Esophagus muscularis mucosa (tissue), 4 donors: ENCODE data around the gene LINC00632.

Experiments
- EP300 ChIP-seq: sonication (generic); formaldehyde crosslinking; IDR thresholded peaks from one replicate; pipeline ENCODE4 v1.6.1; 2017; ENCODE audit warnings: antibody characterized with exemption
- POLR2A ChIP-seq: fragments of 450-650 bp; IDR thresholded peaks from one replicate; pipeline ENCODE4 v1.6.1; 2017; ENCODE audit warnings: antibody characterized with exemption, moderate library complexity, mild to moderate bottlenecking, low read depth
- POLR2AphosphoS5 ChIP-seq, 2 donors: sonication (generic); formaldehyde crosslinking; IDR thresholded peaks; one replicate each; pipeline ENCODE4 v1.6.1; 2017; ENCODE audit warnings: antibody characterized with exemption in 2 of 2
- TF ChIP-seq, protein P1 (sequence below), 3 experiments: fragments of 200-600 bp in 2 of 3; fragments of 450-650 bp in 1 of 3; sonication (generic) in 2 of 3; IDR thresholded peaks; one replicate each; pipeline ENCODE4 v1.5.1; 2017 to 2019; ENCODE audit warnings: antibody characterized with exemption in 3 of 3, mild to moderate bottlenecking in 2 of 3, moderate library complexity in 1 of 3

DNA sequence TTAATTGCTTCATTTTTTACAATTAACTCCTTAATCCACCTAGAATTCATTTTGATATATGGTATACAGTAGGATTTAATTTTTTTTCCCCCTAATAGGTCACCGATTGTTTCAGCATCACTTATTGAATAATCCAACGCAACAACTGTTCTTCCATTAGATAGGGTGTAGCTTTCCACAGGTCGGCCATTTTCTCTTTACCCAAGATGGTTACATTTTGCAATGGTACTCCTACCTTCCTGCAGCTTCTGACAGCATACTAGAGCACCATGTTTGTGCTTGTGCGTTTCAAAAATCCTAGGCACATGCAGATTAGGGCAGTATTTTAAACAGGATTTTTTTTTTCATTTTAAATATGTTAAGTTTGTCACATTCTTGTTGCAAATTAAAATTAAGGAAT is 2.3 kb downstream of the LINC00632 start:
- TF ChIP-seq, protein P1, sequence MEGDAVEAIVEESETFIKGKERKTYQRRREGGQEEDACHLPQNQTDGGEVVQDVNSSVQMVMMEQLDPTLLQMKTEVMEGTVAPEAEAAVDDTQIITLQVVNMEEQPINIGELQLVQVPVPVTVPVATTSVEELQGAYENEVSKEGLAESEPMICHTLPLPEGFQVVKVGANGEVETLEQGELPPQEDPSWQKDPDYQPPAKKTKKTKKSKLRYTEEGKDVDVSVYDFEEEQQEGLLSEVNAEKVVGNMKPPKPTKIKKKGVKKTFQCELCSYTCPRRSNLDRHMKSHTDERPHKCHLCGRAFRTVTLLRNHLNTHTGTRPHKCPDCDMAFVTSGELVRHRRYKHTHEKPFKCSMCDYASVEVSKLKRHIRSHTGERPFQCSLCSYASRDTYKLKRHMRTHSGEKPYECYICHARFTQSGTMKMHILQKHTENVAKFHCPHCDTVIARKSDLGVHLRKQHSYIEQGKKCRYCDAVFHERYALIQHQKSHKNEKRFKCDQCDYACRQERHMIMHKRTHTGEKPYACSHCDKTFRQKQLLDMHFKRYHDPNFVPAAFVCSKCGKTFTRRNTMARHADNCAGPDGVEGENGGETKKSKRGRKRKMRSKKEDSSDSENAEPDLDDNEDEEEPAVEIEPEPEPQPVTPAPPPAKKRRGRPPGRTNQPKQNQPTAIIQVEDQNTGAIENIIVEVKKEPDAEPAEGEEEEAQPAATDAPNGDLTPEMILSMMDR (IDR thresholded peaks at IDR 0.05) = no peak
- no peak for TF ChIP-seq POLR2A
- no peak for TF ChIP-seq EP300
- TF ChIP-seq POLR2AphosphoS5 (IDR thresholded peaks at IDR 0.05) = no peak
